NCI-H128 (cell line): ENCODE measurements around the gene PTAFR.

Experiments
- DNase-seq: peaks from one replicate; lab custom pipeline; 2025; ENCODE audit not compliant: unreplicated experiment; lab: John Stamatoyannopoulos, UW

PTAFR gene

GRCh38 chr1:28178690-28179485 is 2.4 kb upstream of the PTAFR start:
- no peak for DNase-seq

DNA sequence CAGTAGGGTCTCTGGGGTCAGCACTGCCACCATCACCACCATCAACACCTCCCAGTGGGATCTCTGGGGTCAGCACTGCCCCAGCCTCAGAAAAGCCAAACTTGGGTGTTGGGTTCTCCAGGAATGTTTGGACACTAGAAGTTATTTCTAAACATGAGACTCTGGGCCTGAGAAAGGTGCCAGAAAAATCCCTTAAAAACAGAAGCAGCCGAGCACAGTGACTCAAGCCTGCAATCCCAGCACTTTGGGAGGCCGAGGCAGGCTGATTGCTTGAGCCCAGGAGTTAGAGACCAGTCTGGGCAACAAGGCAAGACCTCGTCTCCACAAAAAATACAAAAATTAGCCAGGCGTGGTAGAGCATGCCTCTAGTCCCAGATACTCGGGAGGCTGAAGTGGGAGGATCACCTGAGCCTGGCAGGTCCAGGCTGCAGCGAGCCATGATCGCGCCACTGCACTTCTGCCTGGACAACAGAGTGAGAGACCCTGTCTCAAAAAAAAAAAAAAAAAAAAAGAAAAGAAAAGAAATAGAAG is 470 bp downstream of the PTAFR start:
- DNase-seq: no peak

DNA sequence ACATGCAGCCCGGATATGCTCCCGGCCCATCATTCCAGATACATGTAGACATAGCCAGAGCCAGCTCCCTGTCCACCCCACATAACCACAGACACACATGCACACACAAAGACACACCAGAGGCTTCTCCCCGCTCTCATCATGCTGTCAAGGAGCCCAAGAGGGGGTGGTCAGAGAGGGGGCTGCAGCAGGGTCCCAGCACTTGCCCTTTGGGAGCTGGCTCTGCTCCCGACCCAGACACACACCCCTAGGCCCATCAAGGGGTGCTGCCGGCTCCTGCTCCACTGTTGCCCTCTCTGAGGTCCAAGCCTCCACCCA is 2.6 kb downstream of the PTAFR start:
- no peak for DNase-seq

- no peak for DNase-seq
Measured at GRCh38 chr1:28173151-28173979, 3.1 kb downstream of the PTAFR start.

- DNase-seq: no peak
Measured at GRCh38 chr1:28172713-28173150, 3.8 kb downstream of the PTAFR start.

DNA sequence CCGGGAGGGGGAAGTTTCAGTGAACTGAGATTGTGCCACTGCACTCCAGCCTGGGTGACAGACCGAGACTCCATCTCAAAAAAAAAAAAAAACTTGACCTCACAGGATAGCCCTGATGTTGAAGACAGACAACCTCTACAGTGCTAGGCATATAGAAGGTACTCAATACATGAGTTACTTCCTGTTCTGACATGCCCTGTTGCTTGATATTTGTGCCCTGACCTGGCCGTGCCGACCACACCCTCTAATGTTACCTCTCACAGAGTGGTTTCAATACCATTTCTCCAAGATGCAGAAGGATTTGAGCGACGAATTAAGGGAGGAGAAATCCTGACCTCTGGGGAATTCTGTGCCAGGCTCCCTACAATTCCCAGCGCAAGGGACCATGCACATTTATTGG is 5.2 kb downstream of the PTAFR start:
- no peak for DNase-seq

DNA sequence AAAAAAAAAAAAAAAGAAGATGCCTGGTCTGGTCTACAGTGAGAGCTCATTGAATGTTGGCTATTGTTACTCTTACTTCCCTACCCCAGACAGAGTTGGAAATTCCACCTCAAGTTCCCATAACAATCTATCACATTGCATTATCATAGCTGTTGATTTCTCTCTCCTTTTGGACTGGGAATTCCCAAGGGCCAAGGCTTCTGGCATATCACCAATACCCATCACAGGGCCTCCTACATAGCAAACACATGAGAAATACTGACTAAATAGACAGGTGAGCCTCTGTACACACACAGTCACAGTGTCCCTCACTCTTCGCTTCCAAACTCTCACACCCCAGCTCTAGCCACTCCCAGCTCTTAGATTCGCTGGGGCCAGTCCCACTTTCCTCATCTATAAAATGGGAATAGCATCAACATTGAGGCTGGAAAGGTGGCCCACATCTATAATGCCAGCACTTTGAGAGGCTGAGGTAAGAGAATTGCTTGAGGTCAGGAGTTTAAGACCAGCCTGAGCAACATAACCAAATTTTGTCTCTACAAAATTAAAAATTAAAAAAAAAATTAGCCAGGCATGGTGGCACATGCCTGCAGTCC is 6.4 kb downstream of the PTAFR start:
- DNase-seq: no peak

- no peak for DNase-seq
Measured at GRCh38 chr1:28163496-28164161, 12.9 kb downstream of the PTAFR start.

GRCh38 chr1:28162151-28162550 is 14.3 kb downstream of the PTAFR start:
- no peak for DNase-seq

DNA sequence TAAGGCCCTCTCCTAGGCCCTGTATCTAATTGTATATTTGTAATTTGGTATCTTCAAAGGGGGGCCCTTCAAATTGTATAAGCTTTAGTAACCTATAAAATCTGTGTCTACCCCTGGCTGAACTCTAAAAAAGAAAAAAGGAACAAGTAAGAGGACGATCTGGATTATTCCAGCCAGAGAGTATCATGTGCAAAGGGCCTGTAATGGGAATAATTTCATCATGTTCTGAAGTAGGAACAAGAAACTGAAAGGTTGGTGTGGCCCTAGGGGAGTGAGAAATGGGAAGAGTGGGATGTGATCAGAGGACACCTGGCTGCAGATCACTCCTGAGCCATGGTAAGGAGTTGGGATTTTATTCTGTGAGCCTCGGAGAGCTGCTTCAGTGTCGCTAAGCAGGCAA is 14.7 kb downstream of the PTAFR start:
- DNase-seq: no peak

DNA sequence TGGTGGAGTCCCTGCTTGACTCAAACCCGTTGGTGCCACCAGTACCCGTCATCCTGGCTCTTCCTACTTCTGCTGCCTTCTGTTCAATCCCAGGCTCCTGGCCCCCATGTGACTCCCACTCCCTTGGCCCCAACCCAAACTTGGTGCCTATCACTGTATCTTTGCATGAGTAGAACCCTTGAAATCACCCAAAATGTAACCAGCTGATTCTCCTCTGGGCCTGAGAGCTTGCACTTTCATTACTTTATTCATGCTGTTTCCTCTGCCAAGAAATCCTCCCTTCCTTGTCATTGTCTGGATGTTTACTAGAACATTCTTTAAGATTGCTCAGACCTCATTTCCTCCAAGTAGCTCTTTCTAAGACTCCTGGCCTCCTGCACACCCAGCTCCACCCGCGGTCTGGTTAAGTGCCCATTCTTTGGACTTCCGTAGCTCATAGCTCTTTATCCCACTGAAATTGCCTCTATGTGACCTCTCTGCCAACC is 15.7 kb downstream of the PTAFR start:
- DNase-seq: no peak

DNA sequence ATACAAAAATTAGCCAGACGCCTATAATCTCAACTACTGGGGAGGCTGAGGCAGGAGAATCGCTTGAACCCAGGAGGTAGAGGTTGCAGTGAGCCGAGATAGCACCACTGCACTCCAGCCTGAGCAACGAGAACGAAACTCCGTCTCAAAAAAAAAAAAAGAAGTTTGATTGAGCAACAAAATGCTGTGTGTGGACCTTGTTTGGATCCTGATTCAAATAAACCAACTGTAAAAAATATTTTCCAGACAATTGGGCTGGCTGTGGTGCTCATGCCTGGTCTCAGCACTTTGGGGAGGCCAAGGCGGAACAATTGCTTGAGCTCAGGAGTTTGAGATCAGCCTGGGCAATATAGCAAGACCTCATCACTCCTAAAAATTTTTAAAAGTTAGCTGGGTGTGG is 16.8 kb downstream of the PTAFR start:
- DNase-seq: no peak

- DNase-seq: no peak
Measured at GRCh38 chr1:28159243-28159642, 17.2 kb downstream of the PTAFR start.

DNA sequence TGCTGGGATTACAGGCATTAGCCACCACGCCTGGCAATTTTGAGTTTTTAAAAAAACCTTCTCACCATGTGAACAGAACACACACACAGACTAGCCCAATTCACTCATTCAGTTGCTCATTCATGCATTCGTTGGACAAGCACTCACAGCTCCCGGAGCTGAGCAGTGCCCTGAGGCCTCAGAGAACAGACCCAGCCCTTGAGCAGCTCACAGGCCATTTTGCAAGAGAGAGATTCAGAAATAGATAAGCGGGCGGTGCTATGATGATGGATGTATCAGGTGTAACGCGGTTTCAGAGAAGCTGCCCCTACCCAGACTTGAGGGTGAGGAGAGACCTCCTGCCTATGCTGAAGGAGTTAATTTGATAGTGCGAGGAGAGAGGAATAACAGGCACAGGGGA is 18.6 kb downstream of the PTAFR start:
- no peak for DNase-seq

DNA sequence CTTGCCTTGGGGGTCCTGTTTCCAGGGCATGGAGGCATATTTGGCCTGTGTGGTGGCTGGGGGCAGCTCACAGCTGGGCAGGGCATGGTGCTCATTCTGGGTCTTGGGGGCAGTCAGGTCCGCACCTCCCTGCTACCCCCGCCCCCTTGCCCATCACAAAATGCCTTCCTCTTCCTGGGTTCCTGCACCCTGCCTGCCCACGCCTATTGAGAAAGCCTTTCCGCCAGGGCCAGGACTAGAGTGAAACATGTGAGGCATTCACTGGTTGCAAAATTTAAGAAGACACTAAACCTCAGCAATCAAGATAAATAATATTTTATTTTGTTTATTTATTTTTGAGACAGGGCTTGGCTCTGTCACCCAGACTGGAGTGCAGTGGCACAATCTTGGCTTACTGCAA is 19.7 kb downstream of the PTAFR start:
- no peak for DNase-seq

DNA sequence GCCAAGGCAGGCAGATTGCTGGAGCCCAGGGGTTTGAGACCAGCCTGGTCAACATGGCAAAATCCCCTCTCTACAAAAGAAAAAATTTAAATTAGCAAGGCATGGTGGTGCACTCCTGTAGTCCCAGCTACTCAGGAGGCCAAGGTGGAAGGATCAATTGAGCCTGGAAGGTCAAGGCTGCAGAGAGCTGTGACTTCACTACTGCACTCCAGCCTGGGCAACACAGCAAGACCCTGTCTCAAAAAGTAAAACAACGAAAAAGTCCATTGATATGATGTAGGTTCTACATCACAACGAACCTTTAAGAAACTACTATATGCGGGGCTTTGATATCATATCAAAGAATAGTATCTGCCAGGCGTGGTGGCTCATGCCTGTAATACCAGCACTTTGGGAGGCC is 20.9 kb downstream of the PTAFR start:
- DNase-seq: no peak

DNA sequence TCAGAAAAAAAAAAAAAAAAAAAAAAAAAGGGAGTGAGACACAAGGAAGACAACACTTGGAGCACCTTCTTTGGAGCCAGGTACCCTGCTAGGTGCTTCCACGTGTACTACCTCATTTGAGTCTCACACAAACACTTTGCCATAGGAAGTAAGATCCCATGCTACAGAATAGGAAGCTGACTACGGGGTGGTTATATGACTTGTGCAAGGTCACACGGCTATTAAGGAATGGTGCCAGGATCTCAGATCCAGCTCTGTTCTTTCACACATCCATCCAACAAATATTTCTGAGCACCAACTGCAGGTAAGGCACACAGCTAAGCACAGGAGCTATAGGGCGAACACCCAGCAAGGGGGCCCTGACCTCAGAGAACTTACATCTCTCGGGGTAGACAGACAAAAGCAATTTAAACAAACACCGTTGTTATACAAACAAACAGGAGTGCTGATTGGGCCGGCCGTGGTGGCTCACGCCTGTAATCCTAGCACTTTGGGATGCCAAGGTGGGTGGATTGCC is 22.4 kb downstream of the PTAFR start:
- DNase-seq: no peak

GRCh38 chr1:28150125-28150780 is 26.2 kb downstream of the PTAFR start:
- DNase-seq: no peak

- DNase-seq: no peak
Measured at GRCh38 chr1:28148880-28149195, 27.7 kb downstream of the PTAFR start.

- DNase-seq: no peak
Measured at GRCh38 chr1:28147264-28148094, 29.0 kb downstream of the PTAFR start.
